ENCODE data around the gene AQP4.

Gene AQP4

DNA sequence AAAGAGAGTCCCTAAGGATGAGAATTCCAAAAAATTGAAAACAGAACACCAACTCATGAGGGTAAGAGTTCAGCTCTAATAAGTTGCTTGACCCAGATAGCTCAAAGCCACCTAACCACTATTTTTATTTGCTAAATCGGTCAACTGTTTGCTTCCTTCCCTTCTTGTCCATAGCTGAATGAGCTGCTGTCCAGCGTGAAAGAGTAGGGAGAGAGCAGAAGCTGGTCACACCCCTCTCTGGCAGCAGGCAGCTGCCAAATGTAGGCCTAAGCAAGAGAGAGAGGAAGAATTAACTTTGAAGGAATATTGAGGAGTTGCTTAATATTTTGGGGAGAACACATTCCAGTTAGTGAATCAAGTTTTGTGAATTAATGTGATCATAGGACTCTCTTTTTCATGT is 25.9 kb downstream of the AQP4 start:
- DNase-seq (ENCODE audit: low read depth) = no peak

DNA sequence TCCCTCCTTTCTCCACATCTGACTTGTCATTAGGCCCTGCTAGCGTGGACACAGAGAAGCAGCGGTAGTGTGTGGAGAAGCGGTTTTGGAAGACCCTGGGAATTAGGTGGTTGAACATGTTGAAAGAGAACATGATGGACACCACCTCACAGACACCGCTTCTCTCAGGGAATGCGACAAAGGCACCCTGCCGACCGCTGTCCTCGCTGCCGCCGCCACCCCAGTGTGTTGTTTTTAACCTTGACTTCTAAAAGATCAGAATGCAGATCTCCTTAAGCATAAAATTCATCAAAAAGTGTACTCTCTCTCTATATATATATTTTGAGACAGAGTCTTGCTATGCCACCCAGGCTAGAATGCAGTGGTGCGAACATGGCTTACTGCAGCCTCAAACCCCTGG is 33.2 kb downstream of the AQP4 start:
- DNase-seq (ENCODE audit: low read depth) = no peak

DNA sequence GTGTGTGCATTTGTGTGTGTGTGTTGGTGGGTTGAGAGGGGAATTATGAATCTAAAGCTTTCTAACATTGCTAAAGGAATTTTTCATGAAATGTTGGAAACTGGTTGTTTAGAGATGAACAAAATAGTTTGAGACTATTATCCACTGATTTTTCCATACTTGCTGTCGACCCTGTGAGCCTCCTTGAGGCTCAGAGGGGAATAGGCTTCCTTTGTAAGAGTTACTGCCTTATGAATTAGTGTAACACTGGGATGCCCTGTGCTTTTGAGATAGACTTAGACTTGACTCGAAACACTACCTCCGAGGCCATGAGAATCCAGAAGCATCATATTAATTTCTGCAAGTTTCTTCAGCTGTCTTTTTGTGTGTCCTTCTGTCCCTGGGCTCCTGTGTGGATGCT is 37.9 kb downstream of the AQP4 start:
- DNase-seq (ENCODE audit: low read depth) = no peak

DNA sequence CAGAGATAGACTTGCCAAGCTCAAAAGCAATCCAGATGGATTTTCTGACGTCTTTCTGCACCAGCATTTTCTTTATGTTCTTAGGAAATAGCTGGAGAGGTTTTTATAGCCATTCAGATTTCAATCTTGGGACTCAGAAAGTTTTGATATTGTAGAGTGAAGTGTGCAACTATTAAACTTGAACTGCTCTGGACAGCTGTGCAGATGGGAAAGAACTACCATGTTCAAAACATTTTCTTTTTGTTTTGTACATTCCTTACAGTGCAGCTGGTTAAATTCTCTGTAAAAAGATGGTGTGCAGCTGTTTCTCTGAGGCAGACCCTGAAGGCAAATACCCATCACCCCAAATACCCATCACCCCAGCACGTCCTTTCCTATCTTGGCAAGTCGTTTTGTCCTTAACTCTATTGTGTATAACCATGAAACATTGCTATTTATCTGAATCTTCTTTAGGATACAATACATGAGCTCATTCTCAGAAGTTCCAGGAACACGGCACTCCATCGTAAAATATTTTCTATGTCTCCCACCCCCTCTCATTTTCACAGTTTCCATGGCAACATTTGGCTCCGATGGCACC is 38.8 kb downstream of the AQP4 start:
- DNase-seq (ENCODE audit: low read depth) = no peak

DNA sequence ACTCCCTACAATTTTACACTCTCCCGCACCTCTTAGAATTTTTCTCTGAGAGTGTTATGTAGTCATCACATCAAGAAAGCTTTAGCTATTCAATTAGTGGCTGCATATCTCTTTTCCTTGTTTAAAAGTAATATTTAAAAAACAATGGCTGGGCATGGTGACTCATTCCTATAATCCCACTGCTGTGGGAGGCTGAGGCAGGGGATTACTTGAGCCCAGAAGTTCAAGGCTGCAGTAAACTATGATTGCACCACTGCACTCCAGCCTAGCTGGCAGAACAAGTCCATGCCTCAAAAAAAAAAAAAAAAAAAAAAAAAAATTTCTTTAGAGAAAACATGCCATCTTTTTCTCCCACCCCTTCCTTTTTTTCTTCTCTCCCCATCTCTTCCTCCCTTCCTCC is 44.3 kb downstream of the AQP4 start:
- no peak for DNase-seq (ENCODE audit: low read depth)

DNA sequence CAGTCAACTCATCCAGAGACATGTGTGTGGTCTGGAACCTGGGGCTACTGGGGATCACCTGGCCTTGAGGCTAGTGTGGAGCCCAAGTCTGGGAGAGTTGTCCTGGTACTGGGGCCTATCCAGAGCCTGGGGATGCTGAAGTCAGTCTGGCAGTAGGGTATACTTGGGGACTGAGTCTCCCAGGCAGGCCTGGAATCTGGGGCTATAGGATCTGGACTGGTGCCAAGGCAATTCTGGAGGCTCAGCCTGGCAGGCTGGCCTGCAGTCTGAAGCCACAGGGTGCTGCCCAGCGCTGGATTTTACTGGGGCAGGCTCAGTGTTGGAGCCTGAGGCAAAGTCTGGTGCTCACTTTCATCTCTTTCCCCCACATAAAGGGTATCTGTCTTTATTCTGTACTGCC is 46.5 kb downstream of the AQP4 start:
- DNase-seq (ENCODE audit: low read depth) = no peak

DNA sequence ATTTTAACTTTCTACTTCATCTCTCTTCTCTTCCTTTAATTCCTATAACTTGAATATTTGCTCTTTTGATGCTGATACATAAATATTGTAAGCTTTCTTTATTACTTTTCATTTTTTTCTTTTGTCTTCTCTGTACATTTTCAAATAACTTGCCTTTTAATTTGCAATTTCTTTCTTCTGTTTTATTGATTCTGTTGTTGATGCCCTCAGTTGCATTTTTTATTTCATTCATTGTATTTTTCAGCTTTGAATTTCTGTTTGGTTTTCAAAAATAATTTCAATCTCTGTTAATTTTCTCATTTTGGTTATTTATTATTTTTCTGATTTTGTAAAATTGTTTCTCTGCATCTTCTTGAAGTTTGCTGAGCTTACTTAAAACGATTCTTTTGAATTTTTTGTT is 47.0 kb downstream of the AQP4 start:
- no peak for DNase-seq (ENCODE audit: low read depth)

DNA sequence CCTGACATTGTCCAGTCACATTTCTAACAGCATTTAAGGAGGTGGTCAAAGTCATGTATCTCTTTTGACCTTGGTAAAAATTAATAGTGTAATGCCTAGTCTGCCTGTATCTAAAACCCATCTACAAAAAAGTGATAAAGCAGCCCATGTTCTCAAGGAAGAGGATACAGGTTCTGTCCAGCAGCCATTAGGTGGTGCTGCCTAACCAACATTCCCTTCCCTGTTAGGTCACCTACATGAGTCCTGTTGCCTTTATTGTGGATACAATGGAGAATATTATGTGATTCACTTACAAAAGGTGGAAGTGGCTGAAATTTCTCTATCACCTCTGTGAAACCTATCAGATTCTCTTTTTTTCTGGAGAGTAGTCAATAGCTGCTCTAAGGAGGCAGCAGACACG is 52.5 kb downstream of the AQP4 start:
- DNase-seq (ENCODE audit: low read depth) = no peak

DNA sequence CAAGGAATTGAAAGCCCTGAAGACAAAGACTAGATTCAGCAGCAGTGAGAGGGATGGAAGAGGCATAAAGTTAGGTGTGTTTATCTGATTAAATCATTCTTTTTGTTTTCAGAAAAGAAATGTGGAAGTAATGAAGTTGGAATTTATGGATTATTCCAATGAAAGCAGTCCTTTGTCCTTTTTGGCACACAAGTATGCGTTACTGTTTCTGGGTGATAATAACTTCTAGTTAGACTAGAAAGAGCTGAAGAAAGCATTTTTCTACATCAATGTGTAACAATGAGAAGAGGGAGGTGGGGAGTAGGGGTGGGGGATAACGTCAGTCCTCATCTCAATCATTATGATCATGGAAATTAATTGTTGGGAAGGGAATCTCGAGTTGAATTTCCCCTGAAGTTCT is 53.0 kb downstream of the AQP4 start:
- no peak for DNase-seq (ENCODE audit: low read depth)

DNA sequence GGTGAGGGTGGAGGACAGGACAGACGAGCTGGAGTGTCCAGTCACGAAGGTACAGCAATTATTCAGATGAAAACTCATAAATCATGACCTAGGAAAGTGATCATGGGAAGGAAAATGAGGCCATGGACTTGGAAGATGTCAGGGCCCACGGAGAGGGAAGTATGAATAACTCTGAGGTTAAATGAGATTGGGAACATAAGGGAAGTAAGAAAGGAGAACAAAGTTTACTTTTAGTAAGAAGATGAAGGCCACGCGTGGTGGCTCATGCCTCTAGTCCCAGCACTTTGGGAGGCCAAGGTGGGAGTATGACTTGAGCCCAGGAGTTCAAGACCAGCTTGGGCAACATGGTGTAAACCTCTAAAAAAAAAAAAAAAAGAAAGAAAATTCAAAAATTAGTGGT is 56.2 kb downstream of the AQP4 start:
- DNase-seq (ENCODE audit: low read depth) = no peak

DNA sequence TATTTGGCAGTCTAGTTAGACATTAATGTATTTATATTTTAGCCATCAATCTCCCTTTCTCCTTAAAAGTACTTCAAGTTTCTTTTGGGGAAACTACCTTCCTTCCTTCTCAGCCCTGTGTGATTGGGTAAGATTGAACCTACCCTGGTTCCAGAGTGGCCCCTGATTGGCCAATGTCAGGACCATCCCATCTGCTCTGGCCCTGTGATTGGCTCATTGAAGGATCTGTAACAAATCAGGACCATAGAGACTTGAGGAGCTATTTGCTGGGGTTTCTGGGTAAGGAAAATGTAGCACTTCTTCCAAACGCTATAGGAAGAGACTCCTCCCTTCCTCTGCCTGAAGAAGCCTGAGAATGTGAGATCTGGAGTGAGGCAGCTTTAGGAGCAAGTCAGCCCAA is 59.3 kb downstream of the AQP4 start:
- DNase-seq (ENCODE audit: low read depth) = no peak

DNA sequence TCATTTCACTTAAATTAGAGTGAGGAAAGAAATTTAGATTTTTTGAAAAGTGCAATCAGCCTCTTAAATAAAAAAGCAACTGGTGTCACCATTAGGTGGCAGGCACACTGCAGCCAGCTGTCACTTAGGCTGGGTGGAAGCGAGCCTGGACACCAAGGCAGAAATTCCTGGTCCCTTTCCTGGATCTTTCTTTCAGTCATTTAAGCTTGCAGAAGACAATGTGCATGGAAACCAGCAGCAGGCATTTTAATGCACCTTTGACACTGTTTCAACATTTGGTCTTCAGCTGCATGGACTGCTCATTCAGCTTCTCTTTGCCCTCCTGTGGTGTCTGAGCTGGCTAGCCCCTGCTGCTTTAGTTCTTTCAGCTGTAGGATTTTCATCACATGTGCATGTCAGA is 61.0 kb downstream of the AQP4 start:
- DNase-seq (ENCODE audit: low read depth) = no peak

DNA sequence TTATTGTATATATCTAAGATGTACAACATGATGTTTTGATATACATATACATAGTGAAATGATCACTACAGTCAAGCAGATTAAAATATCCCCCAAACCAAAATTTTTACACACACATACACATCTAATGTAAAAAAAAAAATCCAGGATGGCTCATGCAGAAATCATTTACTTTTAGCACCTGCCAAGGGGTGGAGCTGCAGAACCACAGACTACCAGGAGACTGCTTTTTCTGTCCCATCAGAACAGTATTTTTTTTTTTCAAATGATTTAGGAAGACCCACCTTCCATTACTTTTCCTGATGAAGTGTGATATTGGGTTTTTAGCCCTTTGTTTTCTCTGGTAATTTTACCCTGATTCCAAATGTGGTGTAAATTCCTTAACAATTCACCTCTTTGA is 61.9 kb downstream of the AQP4 start:
- no peak for DNase-seq (ENCODE audit: low read depth)

DNA sequence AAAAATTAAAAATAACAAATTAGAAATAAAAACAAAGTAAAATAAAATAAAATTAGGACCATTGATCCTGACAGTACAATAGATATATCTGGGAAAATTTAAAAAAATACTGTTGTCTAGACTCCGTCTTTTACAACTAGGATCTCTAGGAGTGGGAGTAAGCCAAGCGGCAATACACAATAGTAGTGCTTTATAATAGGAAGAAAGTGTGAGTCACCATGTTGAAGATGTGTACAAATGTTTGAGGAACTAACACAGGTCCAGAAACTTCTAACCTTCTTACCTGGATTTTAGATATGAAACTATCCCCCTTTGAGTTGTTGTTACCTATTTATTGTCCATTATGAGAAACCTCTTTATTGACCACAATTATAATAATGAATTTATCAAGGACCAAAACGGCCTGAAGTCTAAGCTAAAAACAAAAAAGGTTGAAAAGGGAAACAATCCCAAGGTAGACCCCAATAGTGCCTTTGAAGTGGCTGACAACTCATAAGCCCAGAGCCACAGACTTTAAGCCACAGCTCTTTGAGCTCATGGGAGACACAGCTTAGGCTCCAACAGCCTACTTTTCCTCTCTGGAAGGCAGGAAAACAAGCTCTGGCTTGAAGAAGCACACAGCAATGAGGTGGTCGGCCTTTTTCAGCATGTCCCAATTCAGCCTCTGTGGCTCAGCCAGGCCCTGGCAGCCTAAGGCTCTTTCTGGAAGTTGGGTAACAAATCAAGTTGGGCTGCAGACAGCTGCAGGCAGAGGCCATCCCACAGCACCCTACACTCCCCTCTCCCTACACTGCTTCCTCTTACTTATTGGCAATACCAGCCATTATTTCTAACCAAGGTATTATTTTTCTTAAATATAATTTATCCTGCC is 62.9 kb downstream of the AQP4 start:
- no peak for DNase-seq (ENCODE audit: low read depth)

Measured in stimulated activated CD8-positive, alpha-beta memory T cell treated with anti-CD3 and anti-CD28 coated beads, Interleukin-4, amount 100 ng/mL, for 24 hours (primary cell).